HG03103 (cell line): ENCODE measurements around the gene ANGPT4.
A peak's percentile ranks its signal among the peaks of the same experiment; 100 is the strongest.

Experiments used
- ATAC-seq: cut with Tn5 transposase; IDR thresholded peaks from one replicate; pipeline ENCODE4 v1.9.1; 2021; ENCODE audit warnings: low read depth; ENCODE audit not compliant: unreplicated experiment

The ANGPT4 gene

GRCh38 chr20:846894-847278, 69.2 kb downstream of the ANGPT4 start:
- no peak for ATAC-seq

GRCh38 chr20:845941-846893, 69.9 kb downstream of the ANGPT4 start:
- no peak for ATAC-seq

DNA sequence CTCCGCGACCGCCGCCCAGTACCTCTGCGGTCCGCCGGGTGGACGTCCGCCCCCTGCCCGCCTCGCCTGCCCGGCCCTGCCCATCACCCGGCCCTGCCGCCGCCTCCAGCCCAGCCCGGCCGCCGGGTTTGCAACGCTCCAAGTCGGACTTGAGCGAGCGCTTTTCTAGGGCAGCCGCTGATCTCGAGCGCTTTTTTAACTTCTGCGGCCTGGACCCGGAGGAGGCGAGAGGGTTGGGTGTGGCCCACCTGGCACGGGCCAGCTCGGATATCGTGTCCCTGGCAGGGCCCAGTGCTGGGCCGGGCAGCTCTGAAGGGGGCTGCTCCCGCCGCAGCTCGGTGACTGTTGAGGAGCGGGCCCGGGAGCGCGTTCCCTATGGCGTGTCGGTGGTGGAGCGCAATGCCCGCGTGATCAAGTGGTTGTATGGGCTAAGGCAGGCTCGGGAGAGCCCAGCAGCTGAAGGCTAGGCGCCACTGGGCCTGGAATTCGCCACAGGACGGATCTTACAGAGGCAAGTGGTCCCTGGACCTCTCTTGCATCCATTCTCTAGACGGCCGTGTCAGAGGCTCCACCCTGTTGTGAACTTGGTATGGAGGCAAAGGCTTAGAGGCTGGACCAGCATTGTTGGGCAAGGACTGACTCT, 70.8 kb downstream of the ANGPT4 start:
- no peak for ATAC-seq

- ATAC-seq: peak; percentile 85
Measured at GRCh38 chr20:844473-845225, 71.5 kb downstream of the ANGPT4 start.

DNA sequence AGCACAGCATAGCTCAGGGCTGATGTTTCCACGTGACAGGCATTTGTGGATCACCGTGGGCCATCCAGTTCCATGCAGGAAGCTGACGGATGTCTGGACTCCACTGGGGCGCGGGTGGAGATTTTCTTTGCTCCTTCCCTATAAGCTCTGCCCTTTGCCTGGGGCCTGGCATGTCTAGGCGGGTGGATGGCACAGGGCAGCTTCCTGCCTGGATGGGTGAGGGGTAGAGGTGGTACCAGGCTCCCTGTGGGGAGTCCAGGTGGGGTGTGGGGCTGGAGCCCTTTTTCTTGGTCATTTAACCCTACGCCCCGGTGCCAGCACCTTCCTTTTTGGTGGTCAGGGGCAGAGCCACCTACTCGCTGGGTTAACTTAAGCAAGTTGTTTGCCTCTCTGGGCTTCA, 72.2 kb downstream of the ANGPT4 start:
- no peak for ATAC-seq

GRCh38 chr20:842547-842940, 73.6 kb downstream of the ANGPT4 start:
- no peak for ATAC-seq

- ATAC-seq: no peak
Measured at GRCh38 chr20:841568-842546, 74.3 kb downstream of the ANGPT4 start.

GRCh38 chr20:840858-841567, 75.1 kb downstream of the ANGPT4 start:
- no peak for ATAC-seq

DNA sequence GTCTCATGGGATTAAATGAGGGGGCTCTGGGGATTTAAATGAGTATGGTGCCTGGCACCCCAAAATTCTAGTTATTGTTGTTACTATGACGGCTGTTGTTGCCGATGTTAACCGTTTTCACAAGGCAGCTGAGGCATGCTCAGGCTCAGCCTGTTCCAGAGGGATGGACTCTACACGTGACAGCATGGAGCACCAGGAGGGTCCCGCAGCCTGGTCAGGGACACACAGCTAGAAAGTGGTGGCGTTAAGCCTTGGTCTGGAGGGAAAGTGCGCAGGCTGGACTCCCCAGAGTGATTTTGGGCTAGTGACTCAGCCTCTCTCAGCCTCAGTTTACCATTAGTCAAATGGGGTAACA, 75.7 kb downstream of the ANGPT4 start:
- no peak for ATAC-seq

GRCh38 chr20:839626-840025, 76.5 kb downstream of the ANGPT4 start:
- ATAC-seq: no peak

GRCh38 chr20:839015-839414, 77.1 kb downstream of the ANGPT4 start:
- no peak for ATAC-seq

DNA sequence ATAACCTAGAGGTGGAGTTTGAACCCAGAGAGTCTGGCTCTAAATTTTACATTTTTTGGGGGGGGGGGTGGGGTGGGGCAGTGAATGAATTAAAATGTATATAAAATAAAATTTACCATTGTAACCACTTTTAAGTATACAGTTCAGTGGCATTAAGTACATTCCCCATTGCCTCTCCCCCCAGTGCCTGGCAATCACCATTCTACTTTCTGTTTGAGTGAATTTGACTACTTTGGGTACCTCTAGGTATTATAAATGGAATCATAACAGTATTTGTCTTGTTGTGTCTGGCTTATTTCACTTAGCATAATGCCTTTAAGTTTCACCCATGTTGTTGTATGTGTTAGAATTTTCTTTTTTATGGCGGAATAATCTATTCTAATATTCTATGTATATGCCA, 79.9 kb downstream of the ANGPT4 start:
- ATAC-seq: no peak

DNA sequence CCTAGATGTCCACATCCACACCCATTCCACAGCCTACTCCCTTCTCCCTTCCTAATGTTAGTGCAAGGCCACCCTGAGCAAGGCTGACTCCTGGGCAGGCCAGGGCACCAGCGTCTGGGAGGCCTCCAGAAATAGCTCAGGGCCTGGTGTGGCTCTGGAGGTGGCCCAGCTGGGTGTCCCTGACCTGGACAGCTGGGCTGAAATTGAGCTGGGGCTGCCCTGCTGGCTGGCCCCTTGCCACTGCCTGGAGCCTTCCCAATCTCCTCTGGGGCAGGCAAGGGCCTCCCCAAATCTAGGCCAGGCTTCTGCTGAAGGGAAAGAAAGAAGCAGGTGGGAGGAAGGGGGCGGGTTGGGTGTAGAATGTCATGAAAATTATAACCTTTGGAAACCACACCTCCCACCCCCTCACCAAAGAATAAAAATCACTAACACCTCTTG, 80.5 kb downstream of the ANGPT4 start:
- no peak for ATAC-seq

- no peak for ATAC-seq
Measured at GRCh38 chr20:834151-834746, 81.9 kb downstream of the ANGPT4 start.

DNA sequence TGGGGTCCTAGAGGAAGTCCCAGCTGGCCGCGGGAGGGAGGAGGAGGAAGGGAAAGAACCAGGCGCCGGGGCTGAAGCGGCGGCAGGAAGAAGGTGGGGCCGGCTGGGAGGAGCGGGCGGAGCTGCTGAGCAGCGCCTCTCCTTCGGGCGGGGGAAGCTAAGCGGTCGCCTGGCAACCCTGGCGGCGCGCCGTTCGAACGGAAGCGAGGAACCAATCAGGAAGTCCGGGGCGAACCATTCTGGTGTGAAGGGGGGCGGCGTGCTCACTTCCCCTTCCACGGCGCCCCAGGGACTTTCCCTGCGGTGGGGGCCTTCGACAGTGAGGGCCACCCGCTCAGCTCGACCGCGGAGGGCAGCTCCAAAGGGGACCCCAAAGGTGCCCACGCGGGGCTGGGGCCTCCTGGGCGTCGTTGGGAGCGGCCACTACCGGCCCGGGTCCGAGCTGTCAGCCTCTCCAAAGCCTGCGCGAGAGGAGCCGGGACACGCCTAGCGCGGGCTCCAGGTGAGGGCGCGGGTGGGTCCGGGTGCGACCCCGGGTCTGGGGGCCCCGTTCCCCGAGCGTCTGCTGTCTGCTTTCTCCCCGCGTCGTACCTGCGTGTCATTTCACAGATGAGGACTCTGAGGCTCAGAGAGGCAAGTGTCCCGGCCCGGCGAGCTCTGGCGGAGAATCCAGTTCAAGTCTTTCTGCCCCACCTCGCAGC, 82.5 kb downstream of the ANGPT4 start, which contains the start of gene FAM110A:
Gene FAM110A (plus strand): TSS at position 266 of the 701 bp plus-strand sequence. CDS start 11,090 bp downstream, outside the sequence.
- peak; percentile 90 for ATAC-seq

GRCh38 chr20:833121-833449, 83.0 kb downstream of the ANGPT4 start:
- no peak for ATAC-seq

DNA sequence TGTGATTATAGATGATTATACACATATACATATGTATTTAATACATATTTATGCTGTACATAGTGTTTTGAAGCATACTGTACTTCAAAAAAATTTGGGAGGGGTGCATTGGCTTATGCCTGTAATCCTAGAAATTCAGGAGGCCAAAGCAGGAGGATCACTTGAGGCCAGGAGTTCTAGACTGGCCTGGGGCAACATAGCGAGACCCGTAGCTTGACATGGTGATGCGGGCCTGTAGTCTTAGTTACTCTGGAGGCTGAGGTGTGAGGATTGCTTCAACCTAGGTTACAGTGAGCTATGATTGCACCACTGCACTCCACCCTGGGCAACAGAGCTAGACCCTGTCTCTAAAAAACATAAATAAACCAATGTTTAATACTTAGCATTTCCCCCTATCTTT, 84.2 kb downstream of the ANGPT4 start:
- ATAC-seq: no peak

DNA sequence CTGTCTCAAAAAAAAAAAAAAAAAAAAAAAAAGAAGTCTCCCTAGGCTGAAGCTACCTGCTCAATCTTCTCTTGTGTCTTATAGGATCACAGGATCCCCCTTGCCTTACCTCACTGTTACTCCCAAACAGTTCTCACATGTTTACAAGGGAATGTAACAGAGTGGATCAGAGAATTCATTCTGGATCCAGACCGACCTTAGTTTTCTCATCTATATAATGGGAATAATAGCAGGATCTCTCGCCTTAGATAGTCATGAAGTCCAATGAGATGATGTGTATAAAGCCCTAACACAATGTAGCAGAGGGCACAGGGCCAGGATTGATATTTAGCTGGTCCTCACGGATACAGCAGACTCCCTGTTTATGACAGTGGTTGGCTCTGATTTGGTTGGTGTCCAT, 84.9 kb downstream of the ANGPT4 start:
- no peak for ATAC-seq
